ENCODE measurements around the gene KIFAP3. TPM values are rescaled to one million over a fixed set of nuclear protein-coding genes. Genes with fewer than 3 reads are reported as not detected.

The KIFAP3 gene
- total and polyA plus RNA-seq, 2 of the 8 experiments (the other 6 are each of a cell fraction or from before 2014, with no cell fraction given) = 1.3 to 3.2 TPM

- DNase-seq (ENCODE audit: low read depth in 1 of 2, low spot score in 2 of 2) = no peak
- no peak overlapping the region for H3K23ac ChIP-seq (ENCODE audit: insufficient read length)
- TF ChIP-seq SIX5 (IDR thresholded peaks at IDR 0.05; ENCODE audit: low read depth, low read length) = no peak
- TF ChIP-seq TAF7 (optimal IDR thresholded peaks at IDR 0.05; ENCODE audit: borderline replicate concordance, low read depth, low read length) = no peak
- H2BK120ac ChIP-seq (replicated peaks; ENCODE audit: low read depth, low read length) = no peak overlapping the region
- H2BK5ac ChIP-seq (ENCODE audit: low read depth, low read length) = no peak overlapping the region
- H3K56ac ChIP-seq (replicated peaks; ENCODE audit: insufficient read length, low read depth, low read length) = no peak overlapping the region
- H3K79me1 ChIP-seq (ENCODE audit: low read depth, low read length) = no peaks in the 10 kb centered on the region
- 83% methylated on average over 2 of the region's 2 CpGs; no CpG with 5 or more reads in 1 of the 2 experiments for WGBS, 2 experiments (ENCODE audit: extremely low coverage in 1 of 2, insufficient coverage in 1 of 2, insufficient read length in 1 of 2, insufficient replicate concordance in 2 of 2, low coverage in 1 of 2, low lambda C conversion rate in 2 of 2, missing lambda C conversion rate in 1 of 2)
- no peaks in the 10 kb centered on the region for H3K23me2 ChIP-seq (ENCODE audit: low read depth, low read length)
- H3K18ac ChIP-seq (ENCODE audit: extremely low read depth, low read length) = no peak overlapping the region
- no peaks in the 10 kb centered on the region for H3K79me2 ChIP-seq (ENCODE audit: control insufficient read depth in 1 of 2, insufficient read depth in 2 of 2, low read length in 2 of 2)
- no peak overlapping the region for H4K8ac ChIP-seq (ENCODE audit: extremely low read depth, insufficient read depth, low read length)
- ChIA-PET POLR2A (ENCODE audit: partially characterized antibody) (no interaction called here), CTCF (ENCODE audit: partially characterized antibody) (interaction anchor here (2.3 kb wide), 1 partner anchor 12 kb away, joined by 6 read pairs; the partner anchor contains the start of gene KIFAP3)
- no peaks in the 10 kb centered on the region for H4K20me1 ChIP-seq (replicated peaks in 1 of 2; ENCODE audit: control insufficient read depth in 1 of 2, insufficient read depth in 2 of 2, low read length in 2 of 2)
- no peaks in the 10 kb centered on the region for H3K4me1 ChIP-seq (replicated peaks in 1 of 4; ENCODE audit: control insufficient read depth in 3 of 4, insufficient read depth in 4 of 4, low read length in 3 of 4)
- H2BK20ac ChIP-seq (ENCODE audit: low read length) = no peak overlapping the region
- H2AFZ ChIP-seq (ENCODE audit: low read length) = no peak overlapping the region
- no peaks in the 10 kb centered on the region for H3K36me3 ChIP-seq (ENCODE audit: control insufficient read depth in 2 of 4, insufficient read depth in 4 of 4, low read length in 3 of 4)
- no peak overlapping the region for H2BK15ac ChIP-seq (ENCODE audit: low read length)
- H2AK5ac ChIP-seq (ENCODE audit: low read depth, low read length) = no peak overlapping the region
- no peak overlapping the region for H3K4me3 ChIP-seq (ENCODE audit: extremely low read depth in 1 of 4, insufficient read depth in 2 of 4, low read depth in 3 of 4, low read length in 4 of 4)
- no peak overlapping the region for H3K14ac ChIP-seq (ENCODE audit: insufficient read length)
- H3K4me2 ChIP-seq (ENCODE audit: insufficient read depth in 1 of 2, low read depth in 2 of 2, low read length in 2 of 2) = no peak overlapping the region
- H3K9me3 ChIP-seq (ENCODE audit: insufficient read depth in 2 of 2, low read depth in 1 of 2, low read length in 1 of 2) = no peaks in the 10 kb centered on the region
- no peak overlapping the region for H3K27ac ChIP-seq (ENCODE audit: low read depth, low read length)
- no peak overlapping the region for H3K4ac ChIP-seq (replicated peaks; ENCODE audit: insufficient read length, low read depth, low read length)
- H4K91ac ChIP-seq (replicated peaks; ENCODE audit: insufficient read length, low read length) = no peak overlapping the region
- no peak for FAIRE-seq
- H4K5ac ChIP-seq (ENCODE audit: insufficient read length, low read depth, low read length) = no peak overlapping the region
- no peaks in the 10 kb centered on the region for H3K27me3 ChIP-seq (replicated peaks in 1 of 4; ENCODE audit: control insufficient read depth in 3 of 4, extremely low read depth in 1 of 4, insufficient read depth in 3 of 4, low read length in 3 of 4)
- H3K9ac ChIP-seq (replicated peaks in 1 of 4; ENCODE audit: extremely low read depth in 1 of 4, low read depth in 3 of 4, low read length in 3 of 4) = no peak overlapping the region
- no peak overlapping the region for H2BK12ac ChIP-seq (ENCODE audit: low read depth, low read length)
Observed at GRCh38 chr1:170086399-170087032, 12.0 kb upstream of the KIFAP3 start.

Data from H1 (cell line).